ENCODE results near the gene STPG1. TPM values are rescaled to one million over a fixed set of nuclear protein-coding genes. Genes with fewer than 3 reads are reported as not detected.

The STPG1 gene
- total RNA-seq, 1 donor from 2014 or later: 9.2 TPM

- Histone ChIP-seq H3K9me3 (ENCODE audit: insufficient read depth, low read depth, low read length) (no peaks in the 10 kb centered on the region), H3K27ac (ENCODE audit: low read depth, low read length) (peak overlapping the region; percentile 61), H4K20me1 (ENCODE audit: insufficient read depth, low read length) (no peaks in the 10 kb centered on the region), H3K4me1 (ENCODE audit: insufficient read depth, low read length) (peaks cover 13% of the 10 kb centered on the region), H3K9ac (ENCODE audit: low read length) (peak overlapping the region; percentile 61), H3K4me2 (ENCODE audit: low read length) (peak overlapping the region; percentile 75), H3K36me3 (ENCODE audit: insufficient read depth, low read length) (peaks cover 2% of the 10 kb centered on the region), H3K4me3 (ENCODE audit: insufficient read depth, low read depth, low read length) (no peak overlapping the region), H2AFZ (ENCODE audit: low read depth, low read length) (peak overlapping the region; percentile 6), H3K27me3 (ENCODE audit: insufficient read depth, low read length) (no peaks in the 10 kb centered on the region), H3K79me2 (ENCODE audit: insufficient read depth, low read length) (no peaks in the 10 kb centered on the region)
- Mint-ChIP-seq H3K36me3 (ENCODE audit: low read depth, unreplicated experiment) (peaks cover 11% of the 10 kb centered on the region), H3K27me3 (ENCODE audit: low read depth, unreplicated experiment) (peaks cover under 1% of the 10 kb centered on the region), H3K4me3 (ENCODE audit: unreplicated experiment) (no peak overlapping the region), H3K27ac (ENCODE audit: unreplicated experiment) (peak overlapping the region; percentile 72), H3K4me1 (ENCODE audit: low read depth, unreplicated experiment) (peaks cover 13% of the 10 kb centered on the region), H3K9me3 (ENCODE audit: unreplicated experiment) (no peaks in the 10 kb centered on the region)
- DNase-seq (ENCODE audit: low read depth) (peak; percentile 82), FAIRE-seq (no peak)
- no peak for TF ChIP-seq EZH2 (IDR thresholded peaks at IDR 0.05; ENCODE audit: insufficient read depth, low read length)
- TF ChIP-seq, protein P1, sequence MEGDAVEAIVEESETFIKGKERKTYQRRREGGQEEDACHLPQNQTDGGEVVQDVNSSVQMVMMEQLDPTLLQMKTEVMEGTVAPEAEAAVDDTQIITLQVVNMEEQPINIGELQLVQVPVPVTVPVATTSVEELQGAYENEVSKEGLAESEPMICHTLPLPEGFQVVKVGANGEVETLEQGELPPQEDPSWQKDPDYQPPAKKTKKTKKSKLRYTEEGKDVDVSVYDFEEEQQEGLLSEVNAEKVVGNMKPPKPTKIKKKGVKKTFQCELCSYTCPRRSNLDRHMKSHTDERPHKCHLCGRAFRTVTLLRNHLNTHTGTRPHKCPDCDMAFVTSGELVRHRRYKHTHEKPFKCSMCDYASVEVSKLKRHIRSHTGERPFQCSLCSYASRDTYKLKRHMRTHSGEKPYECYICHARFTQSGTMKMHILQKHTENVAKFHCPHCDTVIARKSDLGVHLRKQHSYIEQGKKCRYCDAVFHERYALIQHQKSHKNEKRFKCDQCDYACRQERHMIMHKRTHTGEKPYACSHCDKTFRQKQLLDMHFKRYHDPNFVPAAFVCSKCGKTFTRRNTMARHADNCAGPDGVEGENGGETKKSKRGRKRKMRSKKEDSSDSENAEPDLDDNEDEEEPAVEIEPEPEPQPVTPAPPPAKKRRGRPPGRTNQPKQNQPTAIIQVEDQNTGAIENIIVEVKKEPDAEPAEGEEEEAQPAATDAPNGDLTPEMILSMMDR (IDR thresholded peaks at IDR 0.05; ENCODE audit: insufficient read depth, low read depth, low read length): no peak
Observed at GRCh38 chr1:24374891-24375786, 38.4 kb downstream of the STPG1 start.

GRCh38 chr1:24373710-24374109, 39.9 kb downstream of the STPG1 start:
- Histone ChIP-seq H3K27ac (ENCODE audit: low read depth, low read length) (no peak overlapping the region), H3K79me2 (ENCODE audit: insufficient read depth, low read length) (no peaks in the 10 kb centered on the region), H4K20me1 (ENCODE audit: insufficient read depth, low read length) (no peaks in the 10 kb centered on the region), H3K4me2 (ENCODE audit: low read length) (no peak overlapping the region), H3K9ac (ENCODE audit: low read length) (no peak overlapping the region), H3K27me3 (ENCODE audit: insufficient read depth, low read length) (no peaks in the 10 kb centered on the region), H3K4me3 (ENCODE audit: insufficient read depth, low read depth, low read length) (no peak overlapping the region), H3K4me1 (ENCODE audit: insufficient read depth, low read length) (peaks cover 13% of the 10 kb centered on the region), H3K36me3 (ENCODE audit: insufficient read depth, low read length) (peaks cover 2% of the 10 kb centered on the region), H2AFZ (ENCODE audit: low read depth, low read length) (no peak overlapping the region), H3K9me3 (ENCODE audit: insufficient read depth, low read depth, low read length) (no peaks in the 10 kb centered on the region)
- Mint-ChIP-seq H3K27me3 (ENCODE audit: low read depth, unreplicated experiment) (no peaks in the 10 kb centered on the region), H3K4me3 (ENCODE audit: unreplicated experiment) (no peak overlapping the region), H3K27ac (ENCODE audit: unreplicated experiment) (no peak overlapping the region), H3K4me1 (ENCODE audit: low read depth, unreplicated experiment) (peaks cover 12% of the 10 kb centered on the region), H3K9me3 (ENCODE audit: unreplicated experiment) (no peaks in the 10 kb centered on the region), H3K36me3 (ENCODE audit: low read depth, unreplicated experiment) (peaks cover 4% of the 10 kb centered on the region)
- FAIRE-seq (no peak), DNase-seq (ENCODE audit: low read depth) (no peak)
- TF ChIP-seq, protein P1 (IDR thresholded peaks at IDR 0.05; ENCODE audit: insufficient read depth, low read depth, low read length): no peak
- no peak for TF ChIP-seq EZH2 (IDR thresholded peaks at IDR 0.05; ENCODE audit: insufficient read depth, low read length)

- Histone ChIP-seq H3K79me2 (ENCODE audit: insufficient read depth, low read length) (no peaks in the 10 kb centered on the region), H4K20me1 (ENCODE audit: insufficient read depth, low read length) (no peaks in the 10 kb centered on the region), H3K9ac (ENCODE audit: low read length) (no peak overlapping the region), H3K36me3 (ENCODE audit: insufficient read depth, low read length) (peaks cover 2% of the 10 kb centered on the region), H3K27ac (ENCODE audit: low read depth, low read length) (no peak overlapping the region), H3K4me1 (ENCODE audit: insufficient read depth, low read length) (peaks cover 13% of the 10 kb centered on the region), H3K9me3 (ENCODE audit: insufficient read depth, low read depth, low read length) (no peaks in the 10 kb centered on the region), H2AFZ (ENCODE audit: low read depth, low read length) (no peak overlapping the region), H3K4me2 (ENCODE audit: low read length) (no peak overlapping the region), H3K27me3 (ENCODE audit: insufficient read depth, low read length) (no peaks in the 10 kb centered on the region), H3K4me3 (ENCODE audit: insufficient read depth, low read depth, low read length) (no peak overlapping the region)
- Mint-ChIP-seq H3K4me3 (ENCODE audit: unreplicated experiment) (no peak overlapping the region), H3K27me3 (ENCODE audit: low read depth, unreplicated experiment) (no peaks in the 10 kb centered on the region), H3K36me3 (ENCODE audit: low read depth, unreplicated experiment) (peaks cover 4% of the 10 kb centered on the region), H3K9me3 (ENCODE audit: unreplicated experiment) (no peaks in the 10 kb centered on the region), H3K4me1 (ENCODE audit: low read depth, unreplicated experiment) (peaks cover 12% of the 10 kb centered on the region), H3K27ac (ENCODE audit: unreplicated experiment) (no peak overlapping the region)
- DNase-seq (ENCODE audit: low read depth) (no peak), FAIRE-seq (no peak)
- no peak for TF ChIP-seq EZH2 (IDR thresholded peaks at IDR 0.05; ENCODE audit: insufficient read depth, low read length)
- TF ChIP-seq, protein P1 (IDR thresholded peaks at IDR 0.05; ENCODE audit: insufficient read depth, low read depth, low read length): no peak
Observed at GRCh38 chr1:24373044-24373443, 40.5 kb downstream of the STPG1 start.

Data from astrocyte (in vitro differentiated cells and primary cell).